Mucosa of rectum (tissue), 2 donors: ENCODE results near the gene FAM168B.

Source experiments
- H3K27ac ChIP-seq, 2 donors: one replicate each; pipeline ENCODE4 v1.7.0; 2013; ENCODE audit warnings: inconsistent platforms in 2 of 2, low read depth in 2 of 2, low read length in 2 of 2
- H3K27me3 ChIP-seq, 2 donors: one replicate each; pipeline ENCODE4 v1.7.0; 2013; ENCODE audit warnings: low read length in 2 of 2; ENCODE audit not compliant: control insufficient read depth in 2 of 2, insufficient read depth in 2 of 2
- H3K36me3 ChIP-seq, 2 donors: one replicate each; pipeline ENCODE4 v1.7.0; 2013; ENCODE audit warnings: low read length in 2 of 2; ENCODE audit not compliant: control insufficient read depth in 2 of 2, insufficient read depth in 2 of 2
- H3K4me1 ChIP-seq, 2 donors: one replicate each; pipeline ENCODE4 v1.7.0; 2013; ENCODE audit warnings: low read length in 2 of 2, mild to moderate bottlenecking in 1 of 2; ENCODE audit not compliant: control insufficient read depth in 2 of 2, insufficient read depth in 2 of 2
- H3K4me3 ChIP-seq, 2 donors: one replicate each; pipeline ENCODE4 v1.7.0; 2013; ENCODE audit warnings: low read length in 2 of 2
- H3K9ac ChIP-seq, 2 donors: one replicate each; pipeline ENCODE4 v1.7.0; 2013; ENCODE audit warnings: low read length in 2 of 2, low read depth in 1 of 2, mild to moderate bottlenecking in 1 of 2
- H3K9me3 ChIP-seq, 2 donors: one replicate each; pipeline ENCODE4 v1.7.0; 2013; ENCODE audit warnings: low read length in 2 of 2; ENCODE audit not compliant: control insufficient read depth in 2 of 2
- donor health status: healthy.
- donor health status: Normal muscosa, but diverticular disease.

The FAM168B gene

GRCh38 chr2:131040661-131041401 lies 52.4 kb downstream of the FAM168B start:
- Histone ChIP-seq H3K4me3 (no peak overlapping the region), H3K4me1 (no peaks in the 10 kb centered on the region), H3K36me3 (no peaks in the 10 kb centered on the region), H3K27me3 (peaks cover 5 to 16% of the 10 kb centered on the region in 2 donors), H3K27ac (no peak overlapping the region), H3K9me3 (no peaks in the 10 kb centered on the region), H3K9ac (no peak overlapping the region)

- Histone ChIP-seq H3K36me3 (no peaks in the 10 kb centered on the region), H3K9ac (no peak overlapping the region), H3K9me3 (no peaks in the 10 kb centered on the region), H3K27me3 (peaks cover 5 to 16% of the 10 kb centered on the region in 2 donors), H3K4me3 (no peak overlapping the region), H3K4me1 (no peaks in the 10 kb centered on the region), H3K27ac (no peak overlapping the region)
These were observed 53.2 kb downstream of the FAM168B start for GRCh38 chr2:131039908-131040660.

GRCh38 chr2:131039535-131039907 lies 53.7 kb downstream of the FAM168B start:
- no peaks in the 10 kb centered on the region for H3K9me3 ChIP-seq
- H3K27ac ChIP-seq = no peak overlapping the region
- H3K4me1 ChIP-seq = no peaks in the 10 kb centered on the region
- no peaks in the 10 kb centered on the region for H3K36me3 ChIP-seq
- peaks cover 5 to 16% of the 10 kb centered on the region in 2 donors for H3K27me3 ChIP-seq
- no peak overlapping the region for H3K9ac ChIP-seq
- no peak overlapping the region for H3K4me3 ChIP-seq

GRCh38 chr2:131039101-131039440 lies 54.2 kb downstream of the FAM168B start:
- Histone ChIP-seq H3K27ac (no peak overlapping the region), H3K4me1 (no peaks in the 10 kb centered on the region), H3K36me3 (no peaks in the 10 kb centered on the region), H3K4me3 (no peak overlapping the region), H3K9me3 (no peaks in the 10 kb centered on the region), H3K27me3 (peaks cover 5 to 20% of the 10 kb centered on the region in 2 donors), H3K9ac (no peak overlapping the region)

GRCh38 chr2:131038258-131039100 lies 54.8 kb downstream of the FAM168B start:
- H3K9me3 ChIP-seq = no peaks in the 10 kb centered on the region
- no peaks in the 10 kb centered on the region for H3K4me1 ChIP-seq
- H3K27me3 ChIP-seq = peaks cover 8 to 26% of the 10 kb centered on the region in 2 donors
- H3K27ac ChIP-seq = no peak overlapping the region
- no peak overlapping the region for H3K4me3 ChIP-seq
- no peak overlapping the region for H3K9ac ChIP-seq
- no peaks in the 10 kb centered on the region for H3K36me3 ChIP-seq

- Histone ChIP-seq H3K36me3 (no peaks in the 10 kb centered on the region), H3K9ac (no peak overlapping the region), H3K4me1 (no peaks in the 10 kb centered on the region)
These were observed 55.6 kb downstream of the FAM168B start for GRCh38 chr2:131037398-131038257.

GRCh38 chr2:131036696-131037397 lies 56.4 kb downstream of the FAM168B start:
- H3K27me3 ChIP-seq = peaks cover 8 to 26% of the 10 kb centered on the region in 2 donors
- no peak overlapping the region for H3K9ac ChIP-seq

More at GRCh38 chr2:131037398-131038257, 55.6 kb downstream of the FAM168B start:
- no peak overlapping the region for H3K4me3 ChIP-seq
- H3K9me3 ChIP-seq = no peaks in the 10 kb centered on the region
- H3K27me3 ChIP-seq = peaks cover 8 to 26% of the 10 kb centered on the region in 2 donors
- H3K27ac ChIP-seq = no peak overlapping the region

GRCh38 chr2:131036269-131036668 lies 57.0 kb downstream of the FAM168B start:
- Histone ChIP-seq H3K27ac (no peak overlapping the region), H3K9ac (no peak overlapping the region), H3K27me3 (peaks cover 8 to 25% of the 10 kb centered on the region in 2 donors), H3K4me3 (no peak overlapping the region), H3K4me1 (no peaks in the 10 kb centered on the region), H3K36me3 (no peaks in the 10 kb centered on the region), H3K9me3 (no peaks in the 10 kb centered on the region)

More at GRCh38 chr2:131036696-131037397, 56.4 kb downstream of the FAM168B start:
- Histone ChIP-seq H3K4me1 (no peaks in the 10 kb centered on the region), H3K9me3 (no peaks in the 10 kb centered on the region), H3K36me3 (no peaks in the 10 kb centered on the region), H3K4me3 (no peak overlapping the region), H3K27ac (no peak overlapping the region)

- Histone ChIP-seq H3K4me3 (no peak overlapping the region), H3K27ac (no peak overlapping the region), H3K27me3 (peaks cover 8 to 23% of the 10 kb centered on the region in 2 donors), H3K36me3 (no peaks in the 10 kb centered on the region), H3K9ac (no peak overlapping the region), H3K4me1 (no peaks in the 10 kb centered on the region), H3K9me3 (no peaks in the 10 kb centered on the region)
These were observed 57.4 kb downstream of the FAM168B start for GRCh38 chr2:131035826-131036231.
